KOPT-K1 (cell line): ENCODE results near the gene VASN.

ENCODE experiments used
- H3K27ac ChIP-seq: fragments of 200-600 bp; sonication (generic); 2 replicates; pipeline ENCODE4 v1.5.1; 2016; ENCODE audit warnings: antibody characterized with exemption, mild to moderate bottlenecking, low read depth, low read length; ENCODE audit not compliant: poor library complexity, severe bottlenecking
- H3K36me3 ChIP-seq: fragments of 200-600 bp; sonication (generic); 2 replicates; pipeline ENCODE4 v1.5.1; 2017; ENCODE audit warnings: antibody characterized with exemption, mild to moderate bottlenecking, low read length, moderate library complexity; ENCODE audit not compliant: insufficient read depth
- H3K9me3 ChIP-seq: fragments of 200-600 bp; sonication (generic); 2 replicates; pipeline ENCODE4 v1.5.1; 2017; ENCODE audit warnings: antibody characterized with exemption, low read length, mild to moderate bottlenecking; ENCODE audit not compliant: insufficient read depth, poor library complexity, severe bottlenecking

The VASN gene

GRCh38 chr16:4404247-4404966 is 32.8 kb downstream of the VASN start:
- peaks cover 92% of the 10 kb centered on the region for H3K36me3 ChIP-seq

GRCh38 chr16:4404967-4405696 is 33.5 kb downstream of the VASN start:
- Histone ChIP-seq H3K9me3 (no peaks in the 10 kb centered on the region), H3K27ac (no peak overlapping the region), H3K36me3 (peaks cover 92% of the 10 kb centered on the region)

More at GRCh38 chr16:4404247-4404966, 32.8 kb downstream of the VASN start:
- Histone ChIP-seq H3K27ac (no peak overlapping the region), H3K9me3 (no peaks in the 10 kb centered on the region)

- H3K27ac ChIP-seq: no peak overlapping the region
- H3K9me3 ChIP-seq: no peaks in the 10 kb centered on the region
- peaks cover 96% of the 10 kb centered on the region for H3K36me3 ChIP-seq
Observed at GRCh38 chr16:4407543-4408322, 36.1 kb downstream of the VASN start.

GRCh38 chr16:4408323-4408690 is 36.7 kb downstream of the VASN start:
- H3K27ac ChIP-seq: no peak overlapping the region
- peaks cover 96% of the 10 kb centered on the region for H3K36me3 ChIP-seq
- H3K9me3 ChIP-seq: no peaks in the 10 kb centered on the region

DNA sequence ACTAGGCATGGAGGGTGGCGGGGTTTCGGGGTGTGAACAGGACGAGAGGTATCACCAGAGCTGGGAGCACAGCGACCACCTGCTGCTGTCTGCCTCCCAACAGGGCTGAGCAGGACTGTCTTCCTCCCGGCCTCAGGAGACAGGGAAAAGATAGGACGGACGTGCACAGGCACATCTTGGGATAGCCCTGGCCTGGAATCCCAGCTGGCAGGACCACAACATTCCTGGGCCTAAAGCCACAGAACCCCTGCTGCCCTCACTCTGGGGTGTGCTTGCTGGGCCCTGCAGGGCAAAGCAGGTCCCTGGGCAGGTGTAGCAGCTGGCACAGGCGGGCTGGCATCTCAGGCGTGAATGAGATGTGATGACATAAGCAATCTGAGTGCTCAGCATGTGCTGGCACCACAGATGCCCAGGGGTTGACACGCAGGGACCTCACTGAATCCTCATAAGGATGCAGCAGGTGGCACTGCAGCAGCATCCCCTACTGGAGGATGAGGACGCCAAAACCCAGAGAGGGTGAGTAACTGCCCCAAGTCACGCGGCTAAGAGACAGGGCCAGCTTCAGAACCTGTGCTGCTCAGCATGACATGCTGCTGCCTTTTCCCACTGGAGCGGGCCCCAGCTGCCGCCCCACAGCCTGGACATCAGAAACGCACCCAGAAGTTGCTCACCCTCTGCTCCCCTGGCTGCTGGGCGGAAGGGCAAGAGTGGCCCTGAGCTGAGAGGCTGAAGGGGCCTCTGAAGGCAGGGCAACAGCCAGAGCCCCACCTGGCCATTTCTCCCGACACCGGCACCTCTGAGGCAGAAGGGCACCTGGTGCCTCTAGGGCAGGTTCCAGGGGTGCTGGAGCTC is 37.7 kb downstream of the VASN start:
- H3K27ac ChIP-seq: no peak overlapping the region

GRCh38 chr16:4410335-4411075 is 38.9 kb downstream of the VASN start:
- peaks cover 75% of the 10 kb centered on the region for H3K36me3 ChIP-seq
- H3K27ac ChIP-seq: no peak overlapping the region
- no peaks in the 10 kb centered on the region for H3K9me3 ChIP-seq

More for the DNA sequence above, 37.7 kb downstream of the VASN start:
- H3K9me3 ChIP-seq: no peaks in the 10 kb centered on the region
- peaks cover 87% of the 10 kb centered on the region for H3K36me3 ChIP-seq

- Histone ChIP-seq H3K36me3 (peaks cover 64% of the 10 kb centered on the region), H3K9me3 (no peaks in the 10 kb centered on the region), H3K27ac (no peak overlapping the region)
Observed at GRCh38 chr16:4411684-4412083, 40.0 kb downstream of the VASN start.

DNA sequence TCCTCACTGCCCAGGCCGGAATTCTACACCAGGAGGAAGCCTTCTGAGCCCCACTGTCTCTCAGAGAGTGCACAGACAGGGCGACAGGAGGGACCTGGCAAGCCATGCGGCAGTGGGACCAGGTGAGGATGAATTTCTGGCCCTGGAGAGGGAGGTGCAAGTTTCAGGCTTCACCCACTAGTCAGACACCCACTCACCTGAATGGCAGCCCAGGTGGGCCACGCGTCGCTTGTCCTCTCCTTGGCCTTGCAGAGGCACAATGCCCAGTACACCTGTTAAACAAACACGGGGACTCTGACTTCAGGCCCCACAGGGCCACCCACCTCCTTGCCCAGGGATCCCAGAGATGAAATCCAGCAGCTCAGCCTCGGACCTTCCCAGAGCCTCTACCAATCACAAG is 40.5 kb downstream of the VASN start:
- Histone ChIP-seq H3K27ac (no peak overlapping the region), H3K36me3 (peaks cover 61% of the 10 kb centered on the region), H3K9me3 (no peaks in the 10 kb centered on the region)

- no peak overlapping the region for H3K27ac ChIP-seq
- peaks cover 54% of the 10 kb centered on the region for H3K36me3 ChIP-seq
- no peaks in the 10 kb centered on the region for H3K9me3 ChIP-seq
Observed at GRCh38 chr16:4412854-4413253, 41.2 kb downstream of the VASN start.

GRCh38 chr16:4414187-4414917 is 42.7 kb downstream of the VASN start:
- no peak overlapping the region for H3K27ac ChIP-seq
- no peaks in the 10 kb centered on the region for H3K9me3 ChIP-seq
- H3K36me3 ChIP-seq: peaks cover 39% of the 10 kb centered on the region; the same call in 1 of the 2 replicates

- H3K27ac ChIP-seq: peak overlapping the region; percentile 83
- H3K36me3 ChIP-seq: peaks cover 26% of the 10 kb centered on the region; the same call in 1 of the 2 replicates
- H3K9me3 ChIP-seq: no peaks in the 10 kb centered on the region
Observed at GRCh38 chr16:4415538-4416199, 44.0 kb downstream of the VASN start.

DNA sequence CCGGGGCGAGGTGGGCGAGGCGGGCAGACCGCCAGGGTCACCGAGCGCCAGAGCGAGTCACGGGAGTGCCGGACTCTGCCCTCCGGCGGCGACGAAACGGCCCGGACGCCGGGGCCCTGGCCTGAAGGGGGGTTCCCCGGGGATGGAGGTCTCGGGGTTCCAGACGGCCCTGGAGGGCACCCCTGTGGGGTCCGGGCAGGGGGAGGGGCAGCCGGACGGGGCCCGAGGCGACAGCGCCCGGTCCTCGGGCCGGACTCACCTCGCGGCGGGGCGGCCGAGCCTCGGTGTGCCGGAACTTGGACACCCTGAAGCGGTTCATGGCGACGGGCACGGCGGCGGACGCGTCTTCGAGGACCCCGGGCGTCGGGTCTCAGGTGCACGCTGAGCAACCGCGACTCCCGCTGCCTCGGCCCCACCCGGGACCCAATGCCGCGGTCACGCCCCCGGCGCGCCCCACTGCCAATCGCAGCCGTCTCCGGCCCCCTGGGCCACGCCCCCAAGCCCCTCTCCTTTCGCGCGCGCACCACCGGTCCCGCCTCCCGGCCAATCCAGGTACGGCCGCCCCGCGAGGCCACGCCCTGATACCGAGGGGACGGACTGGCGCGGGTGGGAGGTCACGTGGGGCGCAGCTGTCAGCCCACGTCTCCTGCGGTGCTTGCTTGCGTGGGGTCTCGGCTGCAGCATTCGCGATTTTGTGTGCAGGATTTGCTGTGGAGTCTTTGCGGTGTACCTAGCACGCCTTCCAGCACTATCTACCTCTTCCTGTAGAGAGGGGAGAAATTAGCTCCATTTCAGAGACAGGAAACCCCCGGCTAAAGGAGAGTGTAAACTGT is 44.8 kb downstream of the VASN start, which contains the start of gene CORO7:
TSS of gene CORO7 (minus strand) at position 397 of the 833 bp plus-strand sequence. CDS start at position 319, 78 bp downstream.
- Histone ChIP-seq H3K9me3 (no peaks in the 10 kb centered on the region), H3K27ac (peak within 1 kb of the TSS; percentile 83), H3K36me3 (peaks cover 19% of the 10 kb centered on the region; the same call in 1 of the 2 replicates)
